ENCODE data around the gene RNF31.

RNF31 gene

DNA sequence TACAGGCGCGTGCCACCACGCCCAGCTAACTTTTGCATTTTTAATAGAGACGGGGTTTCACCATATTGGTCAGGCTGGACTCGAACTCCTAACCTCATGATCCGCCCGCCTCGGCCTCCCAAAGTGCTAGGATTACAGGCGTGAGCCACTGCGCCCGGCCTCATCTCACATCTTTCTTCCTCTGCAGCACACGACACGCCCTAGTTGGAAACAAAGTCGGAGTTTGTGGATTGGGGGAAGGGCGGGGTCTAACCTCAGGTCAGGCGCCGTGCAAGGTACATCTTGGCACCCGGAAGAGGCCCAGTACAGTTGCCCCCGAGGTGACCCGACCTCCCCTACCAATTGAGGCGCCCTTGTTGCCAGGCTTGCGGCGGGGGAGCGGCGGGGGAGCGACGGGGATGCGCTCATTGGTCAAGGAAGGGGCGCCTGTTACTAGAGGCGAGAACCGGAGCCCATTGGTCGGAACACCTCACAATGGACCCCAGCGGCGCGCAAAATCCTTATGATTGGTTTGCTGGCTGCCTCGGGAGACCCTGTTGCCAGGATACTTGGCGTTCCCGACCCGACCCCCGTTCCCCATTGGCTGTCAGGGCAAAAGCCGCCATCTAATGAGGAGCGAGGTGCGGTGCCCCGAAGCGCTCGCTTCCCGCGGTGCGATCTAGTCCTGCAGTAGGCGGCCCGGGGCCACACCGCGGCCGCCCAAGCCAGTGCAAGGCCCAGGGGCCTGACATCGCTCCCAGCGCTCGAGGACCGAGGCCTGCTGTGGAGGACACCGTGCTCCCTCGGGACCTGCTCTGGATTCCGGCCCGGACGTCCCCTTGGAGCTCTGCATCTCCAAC lies 24.3 kb downstream of the RNF31 start, which contains the start of gene REC8:
Gene REC8, plus strand, starts transcription at position 659 of the 839 bp plus-strand sequence. CDS start 473 bp downstream, outside the sequence.
- Histone ChIP-seq H2AFZ (ENCODE audit: low read length) (no peak within 1 kb of the TSS), H4K20me1 (ENCODE audit: insufficient read depth, low read length, poor library complexity, severe bottlenecking) (no peaks in the 10 kb centered on the region), H3K36me3 (ENCODE audit: insufficient read depth, low read length) (no peaks in the 10 kb centered on the region), H3K4me1 (ENCODE audit: insufficient read depth, low read length, poor library complexity, severe bottlenecking) (no peaks in the 10 kb centered on the region), H3K9me2 (replicated peaks; ENCODE audit: low read depth, low read length) (no peaks in the 10 kb centered on the region), H3K9me3 (ENCODE audit: insufficient read depth, low read depth, low read length) (no peaks in the 10 kb centered on the region), H3K27me3 (ENCODE audit: insufficient read depth, low read length, poor library complexity, severe bottlenecking) (no peaks in the 10 kb centered on the region), H3K4me2 (ENCODE audit: low read depth, low read length, poor library complexity, severe bottlenecking) (no peak within 1 kb of the TSS), H3K9ac (ENCODE audit: low read depth, low read length, poor library complexity, severe bottlenecking) (no peak within 1 kb of the TSS), H3K79me2 (ENCODE audit: insufficient read depth, low read length) (no peaks in the 10 kb centered on the region), H3K4me3 (ENCODE audit: low read length, poor library complexity, severe bottlenecking) (no peak within 1 kb of the TSS), H3F3A (ENCODE audit: low read depth) (no peaks in the 10 kb centered on the region)
- TF ChIP-seq, protein P1, sequence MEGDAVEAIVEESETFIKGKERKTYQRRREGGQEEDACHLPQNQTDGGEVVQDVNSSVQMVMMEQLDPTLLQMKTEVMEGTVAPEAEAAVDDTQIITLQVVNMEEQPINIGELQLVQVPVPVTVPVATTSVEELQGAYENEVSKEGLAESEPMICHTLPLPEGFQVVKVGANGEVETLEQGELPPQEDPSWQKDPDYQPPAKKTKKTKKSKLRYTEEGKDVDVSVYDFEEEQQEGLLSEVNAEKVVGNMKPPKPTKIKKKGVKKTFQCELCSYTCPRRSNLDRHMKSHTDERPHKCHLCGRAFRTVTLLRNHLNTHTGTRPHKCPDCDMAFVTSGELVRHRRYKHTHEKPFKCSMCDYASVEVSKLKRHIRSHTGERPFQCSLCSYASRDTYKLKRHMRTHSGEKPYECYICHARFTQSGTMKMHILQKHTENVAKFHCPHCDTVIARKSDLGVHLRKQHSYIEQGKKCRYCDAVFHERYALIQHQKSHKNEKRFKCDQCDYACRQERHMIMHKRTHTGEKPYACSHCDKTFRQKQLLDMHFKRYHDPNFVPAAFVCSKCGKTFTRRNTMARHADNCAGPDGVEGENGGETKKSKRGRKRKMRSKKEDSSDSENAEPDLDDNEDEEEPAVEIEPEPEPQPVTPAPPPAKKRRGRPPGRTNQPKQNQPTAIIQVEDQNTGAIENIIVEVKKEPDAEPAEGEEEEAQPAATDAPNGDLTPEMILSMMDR (conservative IDR thresholded peaks at IDR 0.05; ENCODE audit: low read length) = no peak
- TF ChIP-seq EZH2phosphoT487 (IDR thresholded peaks at IDR 0.05; ENCODE audit: borderline replicate concordance) = no peak

GRCh38 chr14:24172261-24172860 lies 25.1 kb downstream of the RNF31 start:
- Histone ChIP-seq H2AFZ (ENCODE audit: low read length) (no peak overlapping the region), H3K9ac (ENCODE audit: low read depth, low read length, poor library complexity, severe bottlenecking) (no peak overlapping the region), H3K4me1 (ENCODE audit: insufficient read depth, low read length, poor library complexity, severe bottlenecking) (no peaks in the 10 kb centered on the region), H3F3A (ENCODE audit: low read depth) (no peaks in the 10 kb centered on the region), H3K36me3 (ENCODE audit: insufficient read depth, low read length) (no peaks in the 10 kb centered on the region), H3K9me3 (ENCODE audit: insufficient read depth, low read depth, low read length) (no peaks in the 10 kb centered on the region), H3K4me2 (ENCODE audit: low read depth, low read length, poor library complexity, severe bottlenecking) (no peak overlapping the region), H3K27me3 (ENCODE audit: insufficient read depth, low read length, poor library complexity, severe bottlenecking) (no peaks in the 10 kb centered on the region), H4K20me1 (ENCODE audit: insufficient read depth, low read length, poor library complexity, severe bottlenecking) (no peaks in the 10 kb centered on the region), H3K4me3 (ENCODE audit: low read length, poor library complexity, severe bottlenecking) (no peak overlapping the region), H3K9me2 (replicated peaks; ENCODE audit: low read depth, low read length) (no peaks in the 10 kb centered on the region), H3K79me2 (ENCODE audit: insufficient read depth, low read length) (no peaks in the 10 kb centered on the region)
- TF ChIP-seq, protein P1 (conservative IDR thresholded peaks at IDR 0.05; ENCODE audit: low read length) = no peak
- TF ChIP-seq EZH2phosphoT487 (IDR thresholded peaks at IDR 0.05; ENCODE audit: borderline replicate concordance) = no peak

DNA sequence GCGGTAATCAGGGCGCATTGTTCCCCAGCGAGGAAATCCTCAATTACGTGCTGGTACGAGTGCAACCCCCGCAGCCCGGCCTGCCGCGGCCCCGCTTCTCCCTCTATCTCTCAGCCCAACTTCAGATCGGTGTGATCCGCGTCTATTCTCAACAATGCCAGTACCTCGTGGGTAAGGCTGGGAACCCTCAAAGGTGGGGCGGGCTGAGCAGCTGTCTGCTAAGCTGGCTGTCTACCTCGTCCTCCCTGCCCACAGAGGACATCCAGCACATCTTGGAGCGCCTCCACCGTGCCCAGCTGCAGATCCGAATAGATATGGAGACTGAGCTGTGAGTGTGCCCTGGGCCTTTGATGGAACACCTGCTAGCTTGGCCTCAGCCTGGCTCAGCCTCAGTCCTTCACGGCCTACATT lies 25.6 kb downstream of the RNF31 start:
- H4K20me1 ChIP-seq (ENCODE audit: insufficient read depth, low read length, poor library complexity, severe bottlenecking) = no peaks in the 10 kb centered on the region

More for the DNA sequence above, 25.6 kb downstream of the RNF31 start:
- Histone ChIP-seq H3K27me3 (ENCODE audit: insufficient read depth, low read length, poor library complexity, severe bottlenecking) (no peaks in the 10 kb centered on the region), H3K9me2 (replicated peaks; ENCODE audit: low read depth, low read length) (no peaks in the 10 kb centered on the region), H3K9me3 (ENCODE audit: insufficient read depth, low read depth, low read length) (no peaks in the 10 kb centered on the region), H3K79me2 (ENCODE audit: insufficient read depth, low read length) (no peaks in the 10 kb centered on the region), H3K4me2 (ENCODE audit: low read depth, low read length, poor library complexity, severe bottlenecking) (no peak overlapping the region), H3K36me3 (ENCODE audit: insufficient read depth, low read length) (no peaks in the 10 kb centered on the region), H3K4me3 (ENCODE audit: low read length, poor library complexity, severe bottlenecking) (no peak overlapping the region), H2AFZ (ENCODE audit: low read length) (no peak overlapping the region), H3F3A (ENCODE audit: low read depth) (no peaks in the 10 kb centered on the region), H3K4me1 (ENCODE audit: insufficient read depth, low read length, poor library complexity, severe bottlenecking) (no peaks in the 10 kb centered on the region), H3K9ac (ENCODE audit: low read depth, low read length, poor library complexity, severe bottlenecking) (no peak overlapping the region)
- no peak for TF ChIP-seq EZH2phosphoT487 (IDR thresholded peaks at IDR 0.05; ENCODE audit: borderline replicate concordance)
- TF ChIP-seq, protein P1 (conservative IDR thresholded peaks at IDR 0.05; ENCODE audit: low read length) = no peak

All from Loucy (cell line).